Measurements from ENCODE around the gene FNBP1L.

GRCh38 chr1:93414749-93415148 is 33.2 kb upstream of the FNBP1L start:
- TF ChIP-seq CTCF (IDR thresholded peaks at IDR 0.05) (no peak), USF2 (IDR thresholded peaks at IDR 0.05; ENCODE audit: borderline replicate concordance, low read depth, low read length) (no peak), EP300 (IDR thresholded peaks at IDR 0.05; ENCODE audit: borderline replicate concordance in 1 of 2, low read depth in 1 of 2, low read length in 1 of 2) (no peak), EZH2phosphoT487 (IDR thresholded peaks at IDR 0.05; ENCODE audit: borderline replicate concordance, low read depth) (no peak), GATA2 (CRISPR knock-in tag; IDR thresholded peaks at IDR 0.05) (no peak), NFIC (IDR thresholded peaks at IDR 0.05; ENCODE audit: borderline replicate concordance) (no peak), TEAD4 (IDR thresholded peaks at IDR 0.05; ENCODE audit: borderline replicate concordance, insufficient read depth) (no peak), YY1 (IDR thresholded peaks at IDR 0.05; ENCODE audit: low read depth) (no peak), GABPA (IDR thresholded peaks at IDR 0.05; ENCODE audit: low read depth) (no peak), MXI1 (IDR thresholded peaks at IDR 0.05; ENCODE audit: low read depth, low read length) (no peak), POLR2AphosphoS5 (IDR thresholded peaks at IDR 0.05; ENCODE audit: low read depth, low read length) (no peak), RCOR1 (IDR thresholded peaks at IDR 0.05; ENCODE audit: low read length) (no peak), SMC3 (IDR thresholded peaks at IDR 0.05; ENCODE audit: low read depth, low read length) (no peak), JUND (IDR thresholded peaks at IDR 0.05) (no peak)

Measured in SK-N-SH (cell line).